ENCODE data around the gene TRMT1L. TPM values are rescaled to one million over a fixed set of nuclear protein-coding genes. Genes with fewer than 3 reads are reported as not detected.

The TRMT1L gene
- total RNA-seq, 2 experiments from 2014 or later: 15.0 to 25.7 TPM

DNA sequence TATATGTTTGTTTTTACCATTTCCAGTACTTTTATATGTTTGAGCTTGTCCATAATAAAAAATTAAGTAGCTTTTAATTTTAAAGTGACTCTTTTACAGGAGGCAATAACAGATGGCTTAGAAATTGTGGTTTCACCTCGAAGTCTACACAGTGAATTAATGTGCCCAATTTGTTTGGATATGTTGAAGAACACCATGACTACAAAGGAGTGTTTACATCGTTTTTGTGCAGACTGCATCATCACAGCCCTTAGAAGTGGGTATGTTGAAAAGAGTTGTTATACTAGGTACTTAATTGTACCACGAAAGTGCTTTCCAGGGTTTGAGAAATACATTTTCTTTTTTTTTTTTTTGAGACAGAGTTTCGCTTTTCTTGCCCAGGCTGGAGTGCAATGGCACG is 65.3 kb downstream of the TRMT1L start:
- TF ChIP-seq, protein P1, sequence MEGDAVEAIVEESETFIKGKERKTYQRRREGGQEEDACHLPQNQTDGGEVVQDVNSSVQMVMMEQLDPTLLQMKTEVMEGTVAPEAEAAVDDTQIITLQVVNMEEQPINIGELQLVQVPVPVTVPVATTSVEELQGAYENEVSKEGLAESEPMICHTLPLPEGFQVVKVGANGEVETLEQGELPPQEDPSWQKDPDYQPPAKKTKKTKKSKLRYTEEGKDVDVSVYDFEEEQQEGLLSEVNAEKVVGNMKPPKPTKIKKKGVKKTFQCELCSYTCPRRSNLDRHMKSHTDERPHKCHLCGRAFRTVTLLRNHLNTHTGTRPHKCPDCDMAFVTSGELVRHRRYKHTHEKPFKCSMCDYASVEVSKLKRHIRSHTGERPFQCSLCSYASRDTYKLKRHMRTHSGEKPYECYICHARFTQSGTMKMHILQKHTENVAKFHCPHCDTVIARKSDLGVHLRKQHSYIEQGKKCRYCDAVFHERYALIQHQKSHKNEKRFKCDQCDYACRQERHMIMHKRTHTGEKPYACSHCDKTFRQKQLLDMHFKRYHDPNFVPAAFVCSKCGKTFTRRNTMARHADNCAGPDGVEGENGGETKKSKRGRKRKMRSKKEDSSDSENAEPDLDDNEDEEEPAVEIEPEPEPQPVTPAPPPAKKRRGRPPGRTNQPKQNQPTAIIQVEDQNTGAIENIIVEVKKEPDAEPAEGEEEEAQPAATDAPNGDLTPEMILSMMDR (conservative IDR thresholded peaks at IDR 0.05; ENCODE audit: low read length): no peak
- no peak for TF ChIP-seq EZH2phosphoT487 (IDR thresholded peaks at IDR 0.05; ENCODE audit: borderline replicate concordance, low read depth, low read length)
- no peak overlapping the region for H3K4me3 ChIP-seq (ENCODE audit: low read depth, low read length, poor library complexity, severe bottlenecking)
- POLR2A ChIA-PET: interaction anchor here (0.6 to 1.3 kb wide), 6 partner anchors 16 to 405 kb away, joined by 3 to 5 read pairs (median 3); no protein-coding TSS in a partner anchor
- peaks cover 6% of the 10 kb centered on the region; the same call in 1 of the 2 replicates for H3K79me2 ChIP-seq (ENCODE audit: insufficient read depth, low read depth, low read length)
- no peaks in the 10 kb centered on the region for H3K4me1 ChIP-seq (ENCODE audit: insufficient read depth, low read length, poor library complexity, severe bottlenecking)
- peaks cover 45% of the 10 kb centered on the region for H3K36me3 ChIP-seq (ENCODE audit: insufficient read depth, low read length)
- no peaks in the 10 kb centered on the region for H3K9me3 ChIP-seq (ENCODE audit: low read length)
- H3K4me2 ChIP-seq (ENCODE audit: low read length): no peak overlapping the region
- no peak overlapping the region for H2AFZ ChIP-seq (ENCODE audit: low read length)
- H3K27ac ChIP-seq (ENCODE audit: low read depth, low read length, poor library complexity, severe bottlenecking): no peak overlapping the region
- H3K9me2 ChIP-seq (ENCODE audit: insufficient read depth, low read length): no peaks in the 10 kb centered on the region
- BruUV-seq (replicated peaks): no TSS peak
- DNase-seq (ENCODE audit: low spot score): no peak
- H4K20me1 ChIP-seq (ENCODE audit: insufficient read depth, low read length): no peaks in the 10 kb centered on the region
- intact Hi-C loops (cut with micrococcal nuclease; ENCODE audit: unreplicated experiment): no loop called here
- CTCF ChIA-PET (ENCODE audit: unreplicated experiment): no interaction called here

DNA sequence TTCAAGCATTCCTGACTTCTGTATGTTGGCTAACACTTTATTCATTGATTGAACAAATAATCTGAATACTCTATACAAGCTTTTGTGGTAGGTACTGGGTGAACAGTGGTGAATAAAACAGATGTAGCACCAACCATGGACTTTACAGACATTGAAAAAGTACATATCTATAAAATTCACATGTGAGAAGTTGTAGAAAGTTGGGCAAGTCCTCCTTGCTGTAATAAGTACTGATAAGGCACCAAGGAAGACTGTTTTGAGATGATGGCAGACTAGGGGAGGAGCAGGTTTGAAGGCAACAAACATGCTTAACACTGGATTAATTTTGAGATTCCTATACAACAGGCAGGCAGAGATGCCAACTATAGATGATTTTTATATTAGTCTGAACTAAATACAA is 69.0 kb downstream of the TRMT1L start:
- no TSS peak for BruUV-seq (replicated peaks)

DNA sequence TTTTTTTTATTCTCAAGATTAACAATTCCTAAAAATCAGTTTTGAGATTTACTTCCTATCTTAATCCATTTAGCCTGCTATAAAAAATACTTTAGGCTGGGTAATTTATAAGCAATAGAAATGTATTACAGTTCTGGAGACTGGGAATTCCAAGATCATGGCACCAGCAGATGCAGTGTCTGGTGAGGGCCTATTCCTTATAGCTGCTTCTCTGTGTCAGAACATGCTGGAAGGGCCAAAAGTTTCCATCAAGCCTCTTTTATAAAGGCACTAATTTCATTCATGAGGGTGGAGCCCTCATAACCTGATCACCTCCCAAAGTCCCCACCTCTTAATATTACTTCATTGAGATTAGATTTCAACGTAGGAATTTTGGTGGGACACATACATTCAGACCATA is 69.7 kb downstream of the TRMT1L start:
- Histone ChIP-seq H4K20me1 (ENCODE audit: insufficient read depth, low read length) (no peaks in the 10 kb centered on the region), H3K9me3 (ENCODE audit: low read length) (no peaks in the 10 kb centered on the region), H3K36me3 (ENCODE audit: insufficient read depth, low read length) (peaks cover 23% of the 10 kb centered on the region), H2AFZ (ENCODE audit: low read length) (no peak overlapping the region), H3K4me1 (ENCODE audit: insufficient read depth, low read length, poor library complexity, severe bottlenecking) (no peaks in the 10 kb centered on the region), H3K79me2 (ENCODE audit: insufficient read depth, low read depth, low read length) (peaks cover 16% of the 10 kb centered on the region; the same call in 1 of the 2 replicates), H3K4me2 (ENCODE audit: low read length) (no peak overlapping the region), H3K4me3 (ENCODE audit: low read depth, low read length, poor library complexity, severe bottlenecking) (no peak overlapping the region), H3K9me2 (ENCODE audit: insufficient read depth, low read length) (no peaks in the 10 kb centered on the region), H3K27ac (ENCODE audit: low read depth, low read length, poor library complexity, severe bottlenecking) (no peak overlapping the region)
- no TSS peak for BruUV-seq (replicated peaks)
- ChIA-PET POLR2A (interaction anchor here (0.7 kb wide), 1 partner anchor 36 kb away, joined by 4 read pairs; no protein-coding TSS in a partner anchor), CTCF (ENCODE audit: unreplicated experiment) (no interaction called here)
- no peak for TF ChIP-seq EZH2phosphoT487 (IDR thresholded peaks at IDR 0.05; ENCODE audit: borderline replicate concordance, low read depth, low read length)
- TF ChIP-seq, protein P1 (conservative IDR thresholded peaks at IDR 0.05; ENCODE audit: low read length): no peak
- intact Hi-C loops (cut with micrococcal nuclease; ENCODE audit: unreplicated experiment): no loop called here
- DNase-seq (ENCODE audit: low spot score): no peak

More for the DNA sequence above, 69.0 kb downstream of the TRMT1L start:
- ChIA-PET POLR2A (no interaction called here), CTCF (ENCODE audit: unreplicated experiment) (no interaction called here)
- peaks cover 15% of the 10 kb centered on the region; the same call in 1 of the 2 replicates for H3K79me2 ChIP-seq (ENCODE audit: insufficient read depth, low read depth, low read length)
- H3K4me3 ChIP-seq (ENCODE audit: low read depth, low read length, poor library complexity, severe bottlenecking): no peak overlapping the region
- no peak overlapping the region for H2AFZ ChIP-seq (ENCODE audit: low read length)
- TF ChIP-seq, protein P1 (conservative IDR thresholded peaks at IDR 0.05; ENCODE audit: low read length): no peak
- TF ChIP-seq EZH2phosphoT487 (IDR thresholded peaks at IDR 0.05; ENCODE audit: borderline replicate concordance, low read depth, low read length): no peak
- no peaks in the 10 kb centered on the region for H3K9me3 ChIP-seq (ENCODE audit: low read length)
- peaks cover 23% of the 10 kb centered on the region for H3K36me3 ChIP-seq (ENCODE audit: insufficient read depth, low read length)
- intact Hi-C loops (cut with micrococcal nuclease; ENCODE audit: unreplicated experiment): no loop called here
- no peaks in the 10 kb centered on the region for H3K9me2 ChIP-seq (ENCODE audit: insufficient read depth, low read length)
- no peak for DNase-seq (ENCODE audit: low spot score)
- H4K20me1 ChIP-seq (ENCODE audit: insufficient read depth, low read length): no peaks in the 10 kb centered on the region
- H3K4me1 ChIP-seq (ENCODE audit: insufficient read depth, low read length, poor library complexity, severe bottlenecking): no peaks in the 10 kb centered on the region
- H3K27ac ChIP-seq (ENCODE audit: low read depth, low read length, poor library complexity, severe bottlenecking): no peak overlapping the region
- H3K4me2 ChIP-seq (ENCODE audit: low read length): no peak overlapping the region

Measured in OCI-LY7 (cell line).